Fibroblast of skin of scalp (primary cell): ENCODE results near the gene SULT2B1.
"Not testable (repeated sequence)": the region's sequence is repeated elsewhere in the genome, so short reads cannot be mapped to it uniquely, and the experiment has no call there.

Experiments used
- DNase-seq: peaks from one replicate; pipeline ENCODE4 v3.0.0-alpha.2; 2013

The SULT2B1 gene

DNA sequence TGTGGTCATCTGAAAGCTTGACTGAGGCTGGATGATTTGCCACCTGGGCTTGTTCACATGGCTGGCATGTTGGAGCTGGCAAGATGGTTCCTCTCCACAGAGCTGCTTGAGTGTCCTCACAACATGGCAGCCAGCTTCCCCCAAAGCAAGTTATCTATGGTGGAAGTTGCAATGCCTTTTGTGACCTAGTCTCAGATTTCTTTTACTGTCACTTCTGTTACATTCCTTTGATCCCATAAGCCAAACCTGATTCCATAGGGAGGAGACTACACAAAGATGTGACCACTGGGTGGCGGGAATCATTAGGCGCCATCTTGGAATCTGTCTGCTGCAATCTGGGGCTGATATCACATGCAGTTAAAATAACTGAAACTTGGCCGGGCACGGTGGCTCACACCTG lies 22.8 kb upstream of the SULT2B1 start:
- DNase-seq, result no peak

- peak; percentile 42 for DNase-seq
Measured at GRCh38 chr19:48530066-48530720, 21.8 kb upstream of the SULT2B1 start.

DNA sequence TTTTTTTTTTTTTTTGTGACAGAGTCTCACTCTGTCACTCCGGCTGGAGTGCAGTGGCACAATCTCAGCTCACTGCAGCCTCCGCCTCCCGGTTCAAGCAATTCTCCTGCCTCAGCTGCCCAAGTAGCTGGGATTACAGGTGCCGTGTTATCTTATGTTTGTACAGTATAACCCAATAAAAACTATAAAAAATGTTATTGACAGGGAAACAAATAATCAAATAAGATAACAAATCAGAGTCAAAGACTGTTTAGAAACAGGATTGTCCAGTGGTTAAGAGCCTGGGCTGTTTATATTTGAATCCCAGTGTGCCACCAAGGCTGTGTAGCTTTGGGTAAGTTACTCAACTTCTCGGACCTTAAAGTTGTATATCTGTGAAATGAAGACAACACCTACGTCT lies 21.2 kb upstream of the SULT2B1 start:
- no peak for DNase-seq

GRCh38 chr19:48533770-48534169 lies 18.2 kb upstream of the SULT2B1 start:
- no peak for DNase-seq

DNA sequence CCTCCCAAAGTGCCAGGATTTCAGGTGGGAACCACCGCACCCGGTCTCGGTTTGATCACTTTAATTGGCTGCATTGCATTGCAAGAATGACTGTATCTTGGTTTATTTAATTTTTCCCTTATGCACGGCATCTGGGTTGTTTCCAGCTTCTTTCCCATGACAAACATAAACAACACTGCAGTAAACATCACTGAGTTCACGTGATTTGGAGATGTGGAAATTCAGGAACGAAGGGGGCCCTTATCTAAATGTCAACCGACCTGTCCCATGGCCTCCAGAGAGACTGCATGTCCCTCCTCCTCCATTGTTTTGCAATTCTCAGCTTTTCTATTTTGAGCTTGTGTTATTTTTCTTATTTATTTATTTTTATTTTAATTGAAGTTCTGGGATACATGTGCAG lies 14.4 kb upstream of the SULT2B1 start:
- no peak for DNase-seq

GRCh38 chr19:48538057-48538456 lies 13.9 kb upstream of the SULT2B1 start:
- DNase-seq, result not testable (repeated sequence)

- peak; percentile 27 for DNase-seq
Measured at GRCh38 chr19:48539503-48540096, 12.4 kb upstream of the SULT2B1 start.

DNA sequence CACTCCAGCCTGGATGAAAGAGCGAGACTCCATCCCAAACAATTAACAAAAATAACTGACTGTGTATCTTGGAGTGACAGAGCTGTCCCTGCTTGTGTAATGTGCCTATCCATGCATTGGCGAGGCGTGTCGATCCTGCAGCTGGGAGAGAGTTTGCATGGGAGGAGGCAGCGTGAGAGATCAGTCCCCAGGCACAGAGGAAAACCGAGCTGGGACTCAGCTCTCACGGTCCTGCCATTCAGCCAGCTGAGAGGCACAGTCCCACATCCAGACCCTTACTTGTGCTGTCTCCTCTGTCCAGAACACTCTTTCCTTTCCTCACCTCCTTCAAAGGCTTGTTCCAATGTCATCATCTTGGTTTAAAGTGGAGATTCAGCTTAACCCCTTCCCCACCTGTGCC lies 11.9 kb upstream of the SULT2B1 start:
- DNase-seq, result no peak

GRCh38 chr19:48541813-48542212 lies 10.2 kb upstream of the SULT2B1 start:
- no peak for DNase-seq

DNA sequence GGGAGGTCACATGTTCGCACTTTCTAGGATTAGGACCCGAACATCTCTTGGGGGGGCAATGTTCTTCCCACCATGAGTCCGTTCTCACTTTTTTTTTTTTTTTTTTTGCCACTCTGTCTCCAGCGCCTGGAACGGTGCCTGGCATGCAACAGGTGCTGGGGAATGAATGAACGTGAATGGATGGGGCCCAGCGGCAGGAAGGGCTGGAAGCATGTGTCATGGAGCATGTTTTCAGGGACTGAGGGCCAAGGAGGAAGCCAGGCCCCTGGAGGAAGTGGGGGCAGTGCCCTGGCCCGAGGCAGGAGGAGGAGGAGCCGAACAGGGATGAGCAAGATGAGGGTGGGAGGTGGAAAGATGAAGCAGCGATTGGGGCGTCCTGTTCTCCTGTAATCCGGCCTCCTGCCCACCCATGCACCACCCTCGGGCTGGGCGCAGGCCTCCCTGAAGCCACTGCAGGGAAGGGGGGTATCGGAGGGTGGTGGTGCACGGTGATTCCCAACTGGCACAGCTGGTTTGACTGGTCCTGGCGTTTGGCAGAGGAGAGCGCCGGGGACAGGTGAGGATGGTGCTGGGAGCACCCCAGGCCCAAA lies 8.8 kb upstream of the SULT2B1 start:
- peak; percentile 13 for DNase-seq

DNA sequence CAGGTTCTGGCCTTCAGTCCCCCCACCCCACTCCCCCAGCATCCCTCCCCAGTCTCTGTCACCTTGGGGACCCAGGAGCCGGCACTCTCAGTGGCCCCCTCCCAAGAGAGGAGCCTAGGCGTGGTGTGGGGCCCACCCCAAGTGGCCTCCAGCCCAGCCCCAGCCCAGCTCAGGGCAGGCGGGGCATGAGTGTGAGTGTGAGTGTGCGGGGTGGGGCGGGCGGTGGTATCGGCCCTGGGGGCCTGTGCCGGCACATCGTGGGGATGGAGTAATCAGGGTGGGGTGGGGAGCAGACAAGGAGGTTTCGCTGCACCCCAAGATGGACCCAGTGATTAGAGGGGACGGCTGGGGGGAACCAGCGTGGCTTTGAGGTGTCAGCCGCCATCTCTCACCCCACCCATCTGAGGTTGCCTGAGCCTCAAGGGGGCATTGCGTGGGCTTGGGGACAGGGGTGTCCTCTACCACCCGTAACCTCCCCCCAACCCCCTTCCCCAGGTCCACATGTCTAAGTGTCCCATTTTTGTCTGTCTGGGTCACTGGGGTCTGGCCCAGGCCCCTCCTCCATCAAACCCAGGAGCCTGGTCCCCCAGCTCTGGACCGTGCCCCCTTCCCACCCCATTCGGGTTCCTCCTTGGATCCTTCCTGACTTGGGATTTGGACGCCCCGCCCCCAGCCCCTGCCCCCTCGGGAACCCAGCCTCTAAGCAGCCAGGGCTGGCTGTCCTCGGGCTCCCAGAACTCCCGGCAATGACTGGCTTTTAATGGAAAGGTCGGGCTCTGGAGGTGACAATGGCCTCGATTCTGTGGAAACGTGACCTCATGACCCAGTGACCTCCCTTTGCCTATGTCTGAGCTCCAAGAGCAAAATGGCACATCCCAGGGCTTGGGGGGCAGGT lies 6.9 kb upstream of the SULT2B1 start:
- DNase-seq, result no peak

- no peak for DNase-seq
Measured at GRCh38 chr19:48547722-48548121, 4.2 kb upstream of the SULT2B1 start.

DNA sequence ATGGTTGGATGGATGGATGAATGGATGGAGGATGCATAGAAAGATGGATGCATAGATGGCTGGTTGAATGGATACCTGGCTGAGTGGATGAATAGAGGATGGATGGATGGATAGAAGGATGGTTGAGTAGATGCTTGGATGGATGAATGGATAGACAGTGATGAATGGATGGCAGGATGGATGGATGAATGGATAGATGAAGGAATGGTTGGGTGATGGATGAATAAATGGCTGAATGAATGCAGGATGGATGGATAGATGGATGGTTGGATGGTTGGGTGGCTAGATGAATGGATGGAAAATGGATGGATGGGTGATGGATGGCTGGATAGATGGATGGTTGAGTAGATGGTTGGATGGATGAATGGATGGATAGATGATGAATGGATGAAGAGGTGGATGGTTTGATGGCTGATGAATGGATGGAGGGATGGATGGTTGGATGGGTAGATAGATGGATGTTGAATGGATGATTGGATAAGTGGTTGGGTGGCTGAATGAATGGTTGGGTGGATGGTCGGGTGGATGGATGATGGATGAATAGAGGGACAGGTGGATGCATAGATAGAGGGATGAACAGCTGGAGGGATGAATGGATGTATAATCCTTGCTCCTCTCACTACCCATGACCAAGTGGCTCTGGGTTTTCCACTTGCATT lies 3.6 kb upstream of the SULT2B1 start:
- no peak for DNase-seq

DNA sequence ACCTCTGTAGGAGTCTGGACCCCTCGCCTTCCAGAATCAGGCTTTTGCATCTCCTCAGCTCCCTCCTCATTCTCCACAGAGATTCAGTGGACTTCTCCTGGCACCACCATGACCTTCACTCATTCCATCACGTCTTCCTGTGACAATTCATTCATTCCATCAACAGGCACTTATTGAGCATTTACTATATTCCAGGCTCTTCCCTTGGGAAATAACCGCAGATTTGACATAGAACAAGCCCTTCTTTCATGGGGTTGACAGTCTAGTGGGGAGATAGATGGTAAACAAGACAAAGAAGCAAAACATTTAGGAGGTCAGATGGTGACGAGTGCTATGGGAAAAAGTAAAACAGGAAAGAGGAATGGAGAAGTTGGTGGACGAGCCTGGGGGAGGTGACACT lies 2.6 kb upstream of the SULT2B1 start:
- no peak for DNase-seq

- no peak for DNase-seq
Measured at GRCh38 chr19:48552406-48553322, 692 bp downstream of the SULT2B1 start.

DNA sequence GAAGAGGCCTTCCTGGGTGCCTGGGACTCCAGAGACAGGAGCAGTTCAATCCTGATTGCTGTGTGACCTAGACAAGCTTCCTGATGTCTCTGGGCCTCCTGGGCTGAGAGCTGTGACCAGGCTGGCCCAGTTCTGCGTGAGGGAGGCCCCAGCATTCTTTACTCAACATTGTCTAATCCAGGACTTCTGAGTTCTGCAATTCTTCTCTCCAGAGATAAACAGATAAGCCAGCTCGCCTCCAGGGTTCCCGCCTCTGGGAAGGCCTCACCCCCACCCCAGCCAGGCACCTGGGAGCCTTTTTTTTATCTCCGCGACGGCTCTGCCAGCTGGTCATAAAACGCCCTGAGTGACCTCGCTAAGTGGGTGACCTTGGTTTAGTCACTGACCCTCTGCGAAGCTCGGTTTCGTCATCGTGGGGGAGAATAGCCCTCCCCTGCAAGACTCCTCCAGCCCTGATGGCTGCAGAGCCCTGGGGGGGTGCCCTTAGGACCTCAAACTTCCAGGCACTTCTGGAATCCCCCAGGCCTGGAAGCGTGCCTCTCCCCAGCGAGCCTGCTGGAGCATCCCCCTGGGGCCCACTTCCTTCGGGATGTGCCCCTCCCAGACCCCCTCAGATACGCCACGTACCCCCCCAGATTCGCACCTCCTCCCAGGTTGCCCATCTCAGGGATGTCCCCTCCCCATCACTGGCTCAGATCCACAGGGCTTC lies 1.9 kb downstream of the SULT2B1 start:
- peak; percentile 22 for DNase-seq

GRCh38 chr19:48554385-48555091 lies 2.6 kb downstream of the SULT2B1 start:
- DNase-seq, result no peak

DNA sequence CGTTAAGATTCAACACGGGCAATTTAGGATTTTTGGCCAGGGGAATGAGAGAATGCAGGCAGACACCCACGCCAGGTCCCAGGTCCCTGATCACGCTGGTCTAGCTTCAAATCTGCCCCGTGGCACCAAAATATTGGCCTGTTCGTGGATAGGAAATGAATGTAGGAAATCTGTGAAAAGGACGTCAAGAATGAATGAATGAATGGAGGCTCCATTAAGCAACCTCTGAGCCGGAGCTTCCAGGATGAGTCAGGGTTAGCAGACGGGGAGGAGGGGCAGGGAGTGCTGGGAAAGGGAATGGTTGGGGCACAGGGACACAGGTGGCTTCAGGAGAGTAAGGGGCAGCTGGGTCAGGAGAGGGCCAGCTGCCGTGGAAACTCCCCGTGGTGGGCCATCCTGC lies 4.2 kb downstream of the SULT2B1 start:
- DNase-seq, result peak; percentile 24

DNA sequence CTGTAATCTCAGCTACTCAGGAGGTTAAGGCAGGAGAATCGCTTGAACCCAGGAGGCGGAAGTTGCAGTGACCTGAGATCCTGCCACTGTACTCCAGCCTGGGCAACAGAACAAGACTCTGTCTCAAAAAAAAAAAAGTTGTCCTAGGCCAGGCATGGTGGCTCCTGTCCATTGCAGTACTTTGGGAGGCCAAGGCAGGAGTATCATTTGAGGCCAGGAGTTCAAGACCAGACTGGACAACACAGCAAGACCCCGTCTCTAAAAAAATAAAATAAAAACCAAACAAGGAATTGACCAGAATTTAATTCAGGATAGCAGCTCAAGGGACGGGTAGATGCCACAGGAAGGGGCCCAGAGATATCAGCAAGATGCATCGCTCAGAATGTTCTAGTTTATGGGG lies 4.9 kb downstream of the SULT2B1 start:
- no peak for DNase-seq

DNA sequence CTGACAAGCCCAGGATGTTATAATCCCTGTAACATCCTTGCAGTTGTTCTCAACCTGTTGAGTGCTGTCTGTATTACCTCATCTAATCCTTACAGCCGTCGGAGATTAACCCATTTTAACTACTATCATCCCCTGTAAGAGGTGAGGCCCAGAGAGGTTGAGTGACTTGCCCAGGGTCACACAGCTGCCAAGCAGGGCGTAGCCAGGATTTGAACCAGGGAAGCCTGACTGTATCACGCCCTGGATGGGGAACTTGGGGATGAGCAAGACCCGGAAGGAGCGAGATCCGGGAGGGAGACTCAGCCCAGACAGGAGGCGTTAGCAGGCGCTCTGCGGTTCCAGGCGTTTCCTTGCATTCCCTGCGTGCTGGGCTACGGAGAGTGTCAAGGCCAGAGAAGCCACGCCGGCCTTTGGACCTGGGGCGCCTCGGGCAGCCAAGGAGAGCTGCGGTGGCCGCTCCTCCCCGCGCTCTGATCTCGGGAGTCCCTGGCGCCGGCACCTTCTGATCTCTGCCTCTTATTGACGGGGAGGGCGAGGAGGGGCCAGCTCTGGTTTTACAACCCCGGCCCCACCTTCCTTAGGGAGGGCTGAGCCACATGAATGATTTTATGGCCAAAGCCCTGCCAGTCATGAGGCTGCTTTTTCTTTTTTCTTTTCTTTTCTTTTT lies 6.2 kb downstream of the SULT2B1 start:
- DNase-seq, result peak; percentile 47
